Sigmoid colon (tissue), 3 donors: ENCODE results near the gene SINHCAF.

Experiments used
- POLR2A ChIP-seq, 2 donors: fragments of 450-650 bp; IDR thresholded peaks; one replicate each; pipeline ENCODE4 v1.6.1; 2016; ENCODE audit warnings: antibody characterized with exemption in 2 of 2, mild to moderate bottlenecking in 2 of 2, moderate library complexity in 2 of 2
- TF ChIP-seq, protein P1 (sequence below), 4 experiments: fragments of 450-650 bp in 3 of 4; fragments of 200-600 bp in 1 of 4; IDR thresholded peaks; one replicate each; pipeline ENCODE4 v1.5.1; 2016 to 2019; ENCODE audit warnings: antibody characterized with exemption in 4 of 4, mild to moderate bottlenecking in 3 of 4, moderate library complexity in 2 of 4

DNA sequence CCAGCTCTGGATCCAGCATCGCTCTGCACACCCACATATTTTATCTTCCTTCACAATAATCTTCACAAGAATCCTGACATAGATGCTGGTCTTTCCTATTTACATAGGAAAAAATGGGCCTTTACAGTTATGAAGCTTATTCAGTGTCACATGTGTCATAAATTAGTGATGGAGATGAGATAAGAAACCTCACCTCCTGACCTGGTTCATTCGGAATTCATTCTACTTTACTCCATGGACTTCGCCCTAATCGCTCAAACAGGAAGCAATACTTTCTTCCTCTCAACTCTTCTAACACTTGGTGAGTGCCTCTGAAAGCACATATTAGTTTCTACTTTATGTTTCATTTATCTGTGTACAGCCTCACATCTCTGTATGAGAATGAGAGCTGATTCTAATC is 12.0 kb upstream of the SINHCAF start:
- TF ChIP-seq POLR2A (IDR thresholded peaks at IDR 0.05), result no peak
- TF ChIP-seq, protein P1, sequence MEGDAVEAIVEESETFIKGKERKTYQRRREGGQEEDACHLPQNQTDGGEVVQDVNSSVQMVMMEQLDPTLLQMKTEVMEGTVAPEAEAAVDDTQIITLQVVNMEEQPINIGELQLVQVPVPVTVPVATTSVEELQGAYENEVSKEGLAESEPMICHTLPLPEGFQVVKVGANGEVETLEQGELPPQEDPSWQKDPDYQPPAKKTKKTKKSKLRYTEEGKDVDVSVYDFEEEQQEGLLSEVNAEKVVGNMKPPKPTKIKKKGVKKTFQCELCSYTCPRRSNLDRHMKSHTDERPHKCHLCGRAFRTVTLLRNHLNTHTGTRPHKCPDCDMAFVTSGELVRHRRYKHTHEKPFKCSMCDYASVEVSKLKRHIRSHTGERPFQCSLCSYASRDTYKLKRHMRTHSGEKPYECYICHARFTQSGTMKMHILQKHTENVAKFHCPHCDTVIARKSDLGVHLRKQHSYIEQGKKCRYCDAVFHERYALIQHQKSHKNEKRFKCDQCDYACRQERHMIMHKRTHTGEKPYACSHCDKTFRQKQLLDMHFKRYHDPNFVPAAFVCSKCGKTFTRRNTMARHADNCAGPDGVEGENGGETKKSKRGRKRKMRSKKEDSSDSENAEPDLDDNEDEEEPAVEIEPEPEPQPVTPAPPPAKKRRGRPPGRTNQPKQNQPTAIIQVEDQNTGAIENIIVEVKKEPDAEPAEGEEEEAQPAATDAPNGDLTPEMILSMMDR (IDR thresholded peaks at IDR 0.05), result no peak
